NCI-H748 (cell line): ENCODE data around the gene KRTAP15-1.

Experiments used
- DNase-seq: peaks from one replicate; lab custom pipeline; 2025; ENCODE audit not compliant: unreplicated experiment; lab: John Stamatoyannopoulos, UW

KRTAP15-1 gene, protein sequence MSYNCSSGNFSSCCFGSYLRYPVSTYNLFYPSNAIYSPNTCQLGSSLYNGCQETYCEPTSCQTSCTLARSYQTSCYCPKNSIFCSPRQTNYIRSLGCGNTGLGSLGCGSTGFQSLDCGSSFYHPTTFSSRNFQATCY

GRCh38 chr21:30439975-30440374 is at the start of gene KRTAP15-1:
Gene KRTAP15-1, plus strand, starts transcription at chr21:30440275. Its CDS starts 53 bp downstream, at chr21:30440328.
- no peak for DNase-seq

DNA sequence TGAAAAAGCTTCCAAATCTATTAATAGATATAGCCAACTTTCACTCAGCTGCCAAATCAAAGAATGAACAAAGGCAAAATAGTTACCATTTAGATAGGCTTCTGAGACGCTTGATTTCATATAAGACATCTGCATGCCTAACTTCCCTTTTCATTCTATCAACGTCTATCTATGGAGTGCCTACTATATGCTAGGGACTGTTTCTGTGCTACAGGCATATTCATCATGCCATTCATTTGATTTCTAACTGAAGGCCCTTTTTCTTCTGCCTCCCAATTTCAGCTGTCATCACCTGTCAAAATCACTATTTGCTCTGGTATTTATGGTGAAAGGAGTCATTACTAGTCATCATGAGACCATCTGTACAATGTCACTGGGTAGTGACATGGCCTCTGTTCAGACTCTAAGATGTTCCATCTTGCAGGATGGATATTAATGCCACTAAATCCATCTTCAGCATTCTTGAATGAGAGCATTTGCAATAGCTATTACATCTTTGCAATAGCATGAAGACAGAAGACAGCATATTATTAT is 48.5 kb upstream of the KRTAP15-1 start:
- DNase-seq, result no peak

DNA sequence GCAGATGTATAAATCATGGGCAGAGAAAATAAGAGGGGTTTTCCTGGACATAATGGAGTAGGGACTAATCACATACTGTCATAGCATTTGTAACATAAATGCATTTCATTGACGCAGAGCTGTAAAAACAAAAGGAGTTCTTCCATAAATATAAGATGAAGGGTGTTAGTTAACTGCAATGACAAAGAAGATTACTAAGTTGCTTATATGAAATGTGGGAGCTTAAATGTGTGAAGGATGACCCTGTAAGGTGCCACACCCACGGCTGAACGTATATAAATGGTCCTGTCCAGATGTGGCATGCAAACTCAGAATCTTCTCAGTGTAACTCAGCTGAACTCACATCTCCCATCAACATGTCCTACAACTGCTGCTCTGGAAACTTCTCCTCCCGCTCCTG is 44.3 kb upstream of the KRTAP15-1 start, which contains the start of gene KRTAP13-1:
KRTAP13-1 (plus strand) TSS at position 301 of the 400 bp plus-strand sequence; CDS start at position 357, 56 bp downstream.
- no peak for DNase-seq

DNA sequence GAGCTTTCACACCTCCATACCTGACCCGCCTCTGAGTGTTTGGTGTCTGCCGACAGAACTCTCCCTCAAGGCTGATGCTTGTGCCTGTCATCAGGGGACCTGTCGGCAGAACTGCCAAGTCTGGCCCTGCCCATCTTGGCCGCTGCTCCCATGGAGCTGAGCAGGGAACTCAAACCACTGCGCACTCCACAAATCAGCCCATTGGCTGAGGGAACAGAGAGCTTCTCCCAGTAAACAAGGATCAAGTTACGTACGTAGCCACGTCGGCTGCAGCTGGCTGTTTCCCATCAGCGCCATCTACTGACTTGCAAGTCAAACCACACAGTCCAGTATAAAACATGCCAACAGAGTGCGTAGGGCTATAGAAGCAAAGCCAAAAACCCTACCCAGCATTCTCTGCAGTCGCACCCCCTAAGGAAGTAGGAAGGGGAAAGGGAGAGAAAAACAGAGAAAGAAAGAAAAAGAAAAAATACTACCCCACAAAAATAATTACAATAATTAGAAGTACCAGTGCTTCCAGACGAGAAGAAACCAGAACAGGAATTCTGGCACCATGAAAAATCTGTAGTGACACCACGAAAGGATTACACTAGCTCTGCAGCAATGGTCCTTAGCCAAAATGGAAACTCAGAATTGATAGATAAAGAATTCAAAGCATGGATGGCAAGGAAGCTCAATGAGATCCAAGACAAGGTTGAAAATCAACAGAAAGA is 31.1 kb upstream of the KRTAP15-1 start:
- peak; percentile 88 for DNase-seq

DNA sequence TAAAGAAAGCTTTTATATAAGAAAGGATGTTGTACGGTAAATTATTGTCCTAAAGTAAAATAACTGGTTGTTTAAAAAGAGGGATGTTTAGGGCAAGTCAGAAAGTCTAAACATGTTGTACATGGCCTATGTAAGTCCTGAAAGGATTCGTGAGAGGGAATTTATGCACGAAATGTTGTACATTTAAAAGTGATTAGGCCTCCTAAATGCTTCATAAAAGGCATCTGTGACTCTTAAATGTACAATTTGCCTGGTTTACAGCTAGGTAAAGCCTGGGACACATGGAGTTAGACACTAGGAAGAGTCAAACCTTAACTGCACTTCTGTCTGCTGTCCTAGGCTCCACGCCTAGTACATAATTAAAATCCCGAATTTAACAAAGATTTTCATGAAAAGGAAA is 24.1 kb upstream of the KRTAP15-1 start:
- no peak for DNase-seq

DNA sequence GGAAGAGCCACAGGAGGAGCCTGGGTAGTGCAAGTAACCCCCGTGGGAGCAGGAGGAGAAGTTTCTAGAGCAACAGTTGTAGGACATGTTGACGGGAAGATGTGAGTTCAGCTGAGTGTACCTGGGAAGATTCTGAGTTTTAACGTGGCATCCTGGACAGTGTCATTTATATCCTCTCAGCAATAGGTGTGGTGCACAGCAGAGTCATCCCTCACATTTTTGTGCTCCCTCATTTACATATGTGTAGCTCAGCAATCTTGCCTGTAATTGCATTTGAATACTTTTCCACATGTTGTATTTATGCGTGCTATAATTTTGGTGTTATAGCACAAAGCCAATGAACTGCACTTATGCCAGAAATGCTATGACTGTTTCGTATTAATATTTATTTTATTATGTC is 14.2 kb upstream of the KRTAP15-1 start, which contains the start of gene KRTAP13-3:
KRTAP13-3 (minus strand) TSS at position 101 of the 400 bp plus-strand sequence; CDS start at position 87, 14 bp downstream.
- DNase-seq, result no peak

GRCh38 chr21:30426731-30427130 is 13.3 kb upstream of the KRTAP15-1 start:
- DNase-seq, result no peak

- DNase-seq, result no peak
Observed at GRCh38 chr21:30430170-30430655, 9.9 kb upstream of the KRTAP15-1 start, which contains the start of gene KRTAP13-4. Gene KRTAP13-4, plus strand, starts transcription at chr21:30430220. Its CDS starts 56 bp downstream, at chr21:30430276.

DNA sequence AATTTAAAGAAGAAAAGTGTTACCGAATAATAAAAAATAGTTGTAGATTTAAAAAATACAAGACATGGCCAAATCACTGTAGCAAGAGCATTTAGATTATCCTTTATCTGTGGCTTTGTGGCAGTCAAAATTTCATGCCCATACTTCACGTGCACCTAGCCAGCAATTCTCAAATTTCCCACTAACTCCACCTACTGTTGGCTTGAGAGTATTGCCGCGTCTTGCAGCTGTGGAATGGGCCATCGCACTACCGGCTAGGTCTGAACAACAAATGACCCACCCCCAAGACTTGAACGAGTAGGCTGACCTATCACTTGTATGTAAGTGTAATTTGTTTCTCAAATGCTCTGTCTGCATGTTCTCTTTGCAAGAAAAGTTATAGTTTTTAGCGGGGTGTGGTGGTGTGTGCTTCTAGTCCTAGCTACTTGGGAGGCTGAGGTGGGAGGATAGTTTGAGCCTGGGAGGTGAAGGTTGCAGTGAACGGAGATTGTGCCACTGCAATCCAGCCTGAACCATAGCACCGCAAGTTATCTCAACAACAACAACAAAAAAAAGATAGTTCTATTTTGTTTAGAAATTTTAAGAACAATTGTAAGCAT is 5.9 kb upstream of the KRTAP15-1 start:
- peak; percentile 7 for DNase-seq

- no peak for DNase-seq
Observed at GRCh38 chr21:30437010-30437565, 3.0 kb upstream of the KRTAP15-1 start.

DNA sequence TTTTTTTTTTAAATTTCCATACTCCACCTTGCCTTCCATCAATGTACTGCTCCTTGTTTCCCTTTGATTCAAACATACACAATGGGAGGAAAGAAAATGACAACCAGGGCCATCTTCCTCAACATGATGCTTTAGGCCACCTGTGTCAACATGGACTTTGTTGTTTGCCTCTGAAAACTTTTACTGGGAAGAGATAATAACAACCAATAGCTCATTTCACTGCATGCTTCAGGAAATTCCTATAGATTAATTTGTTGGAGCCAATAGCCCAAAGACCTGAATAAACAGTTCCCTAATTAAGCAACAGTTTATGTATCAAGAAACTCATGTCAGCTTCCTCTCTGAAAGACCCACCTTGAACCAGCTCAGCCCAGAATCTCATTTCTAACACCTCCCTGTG is 3.2 kb downstream of the KRTAP15-1 start:
- DNase-seq, result no peak

DNA sequence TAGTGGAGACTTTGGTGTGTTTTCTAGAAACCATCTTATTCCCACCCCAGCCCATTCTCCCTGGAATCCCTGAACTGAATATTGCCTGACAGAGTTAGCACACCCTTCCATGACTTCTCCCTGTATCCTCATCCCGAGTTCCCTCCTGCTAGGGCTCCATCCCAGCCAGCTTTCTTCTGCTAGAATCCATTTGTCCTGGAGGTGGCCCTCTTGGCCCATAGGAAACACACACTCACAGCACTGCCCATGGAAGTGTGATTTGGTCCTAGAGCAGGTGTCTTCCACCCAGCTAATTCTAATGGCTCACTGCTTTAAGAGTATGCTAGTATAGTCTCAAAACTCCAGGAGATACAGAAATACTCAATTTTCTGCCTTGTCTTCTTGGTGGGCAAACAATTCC is 4.1 kb downstream of the KRTAP15-1 start:
- DNase-seq, result no peak

DNA sequence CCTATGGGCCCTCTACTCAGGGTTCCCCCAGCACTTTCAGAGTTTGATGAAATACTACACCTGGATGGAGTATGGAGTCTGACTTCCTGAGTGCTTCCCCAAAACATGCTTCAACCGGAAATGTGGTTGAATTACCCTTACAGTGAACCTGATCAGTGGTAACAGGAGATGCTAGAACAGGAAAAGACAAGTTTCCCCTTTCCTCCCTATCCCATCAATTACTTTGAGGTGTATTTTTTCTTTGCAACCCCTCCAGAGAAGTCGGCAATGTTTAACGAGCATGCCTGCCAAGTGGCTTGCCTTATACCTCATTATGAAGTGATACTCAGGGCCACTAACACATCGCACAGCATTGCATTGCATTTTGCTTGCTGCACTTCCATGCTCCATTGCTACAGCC is 7.0 kb downstream of the KRTAP15-1 start:
- DNase-seq, result no peak

DNA sequence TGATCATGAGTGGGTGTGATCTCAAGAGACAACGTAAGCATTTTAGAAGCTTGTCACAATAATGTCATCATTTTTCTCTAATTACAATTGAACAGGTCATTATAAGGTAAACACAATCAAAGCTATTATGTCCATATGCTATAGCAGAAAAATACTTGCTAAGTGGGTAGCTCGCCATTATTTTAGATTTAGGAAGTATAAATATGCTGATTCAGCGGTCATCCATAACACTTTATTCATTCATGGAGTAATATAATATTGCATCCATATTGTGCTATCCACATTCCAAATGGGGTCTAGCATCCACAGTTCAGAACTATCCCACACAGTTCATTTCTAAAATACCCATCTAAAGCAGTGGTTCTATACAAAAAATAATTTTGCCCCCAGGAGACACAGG is 8.4 kb downstream of the KRTAP15-1 start:
- no peak for DNase-seq

DNA sequence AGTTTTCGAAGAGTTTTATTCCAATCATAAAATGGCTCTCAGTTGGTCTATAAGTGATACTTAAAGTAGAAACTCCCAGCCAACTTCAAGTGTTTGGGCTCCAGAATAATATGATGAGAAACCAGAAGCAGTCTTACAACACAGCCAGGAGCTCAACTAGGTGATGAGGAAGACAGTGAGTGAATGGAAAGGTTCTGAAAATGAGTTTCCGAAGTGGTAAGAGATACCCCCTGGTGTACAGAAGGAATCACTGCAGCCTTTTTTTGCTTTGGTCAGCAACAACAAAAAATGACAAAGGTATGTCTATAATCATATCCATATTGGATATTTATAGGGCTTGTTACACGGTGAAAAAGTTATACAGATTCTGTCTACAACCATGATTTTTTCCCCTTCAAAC is 23.6 kb downstream of the KRTAP15-1 start:
- DNase-seq, result no peak

- DNase-seq, result no peak
Observed at GRCh38 chr21:30468900-30469714, 29.0 kb downstream of the KRTAP15-1 start.

GRCh38 chr21:30478004-30478403 is 37.9 kb downstream of the KRTAP15-1 start:
- no peak for DNase-seq

GRCh38 chr21:30479259-30479658 is 39.2 kb downstream of the KRTAP15-1 start:
- no peak for DNase-seq

DNA sequence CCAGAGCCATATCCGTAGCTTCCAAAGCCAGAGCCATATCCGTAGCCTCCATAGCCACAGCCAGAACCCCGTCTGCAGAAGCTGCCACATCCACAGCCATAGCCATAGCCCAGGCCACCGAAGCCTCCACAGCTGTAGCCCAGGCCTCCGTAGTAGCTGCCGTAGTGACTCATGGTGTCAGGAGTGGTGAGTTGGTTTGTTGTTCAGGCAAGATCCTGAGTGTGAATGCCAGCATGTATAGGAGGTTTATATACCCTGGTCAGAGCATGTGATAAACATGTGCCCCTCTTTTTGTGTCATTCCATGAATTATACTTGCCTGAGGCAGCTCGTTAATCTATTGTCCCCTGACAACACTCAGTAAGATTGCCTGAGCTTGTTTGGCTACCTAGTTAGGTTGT is 40.1 kb downstream of the KRTAP15-1 start, which contains the start of gene KRTAP19-1:
KRTAP19-1 (minus strand) TSS at position 223 of the 400 bp plus-strand sequence; CDS start at position 173, 50 bp downstream.
- no peak for DNase-seq

DNA sequence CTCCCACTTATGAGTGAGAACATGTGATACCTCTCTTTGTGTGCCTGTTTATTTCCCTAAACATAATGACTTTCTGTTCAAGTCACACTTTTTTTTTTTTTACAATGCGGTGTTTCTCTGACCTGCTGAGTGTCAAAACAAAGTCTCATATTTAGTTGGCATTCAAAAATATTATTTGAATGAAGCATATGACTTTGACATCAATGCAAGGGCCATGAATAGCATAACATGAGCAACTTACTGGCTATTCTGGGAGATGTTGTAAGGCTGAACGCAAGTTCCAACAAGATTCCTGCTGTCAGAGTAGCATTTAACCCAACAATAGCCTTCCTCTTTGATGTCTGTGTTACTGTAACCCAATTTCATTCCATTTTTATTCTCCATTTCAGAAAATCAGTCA is 42.1 kb downstream of the KRTAP15-1 start:
- DNase-seq, result no peak
